NCI-H1417 treated with DMSO at 0.1 percent for 48 hours (cell line): ENCODE results near the gene MPHOSPH8.
"Not testable (repeated sequence)": the region's sequence is repeated elsewhere in the genome, so short reads cannot be mapped to it uniquely, and the experiment has no call there.

Experiments used
- DNase-seq: peaks from one replicate; lab custom pipeline; 2025; lab: John Stamatoyannopoulos, UW

MPHOSPH8 gene

DNA sequence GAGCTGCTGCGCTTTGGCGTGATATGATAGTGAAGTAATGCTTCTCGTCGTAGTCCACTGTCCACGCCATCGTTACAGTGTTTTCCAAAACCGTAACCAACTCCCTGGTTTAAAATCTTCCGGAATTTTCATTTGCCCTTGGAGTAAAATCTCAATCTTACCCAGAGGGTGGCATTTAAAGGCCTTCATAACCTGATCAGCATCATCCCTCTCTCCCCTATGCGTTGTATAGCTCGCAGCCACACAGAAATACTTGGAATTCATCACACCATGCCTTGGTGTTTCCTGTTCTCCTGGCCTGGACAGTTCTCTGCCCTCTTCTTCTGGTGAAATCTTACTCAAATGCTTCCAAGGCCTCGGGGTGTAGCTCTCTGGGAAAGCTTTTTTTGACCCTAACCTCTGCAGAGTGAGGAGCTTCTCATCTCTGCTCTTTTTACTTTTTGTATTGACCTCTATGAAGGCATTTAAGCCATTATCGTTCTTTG is 839 bp downstream of the MPHOSPH8 start:
- no peak for DNase-seq

DNA sequence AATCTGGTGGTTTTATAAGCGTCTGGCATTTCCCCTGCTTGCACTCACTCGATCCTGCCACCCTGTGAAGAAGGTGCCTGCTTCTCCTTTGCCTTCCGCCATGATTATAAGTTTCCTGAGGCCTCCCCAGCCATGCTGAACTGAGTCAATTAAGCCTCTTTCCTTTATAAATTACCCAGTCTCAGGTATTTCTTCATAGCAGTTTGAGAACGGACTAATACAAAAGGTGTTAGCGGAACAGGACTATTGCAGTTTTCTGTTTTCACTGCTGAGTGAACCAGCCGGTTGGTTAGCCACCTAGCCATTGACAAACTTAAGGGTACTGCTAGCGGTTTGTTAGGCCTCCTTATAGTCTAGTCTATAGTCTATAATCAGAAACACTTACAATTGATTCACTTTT is 2.5 kb downstream of the MPHOSPH8 start:
- DNase-seq, result not testable (repeated sequence)

- DNase-seq, result no peak
These were observed 10.2 kb downstream of the MPHOSPH8 start for GRCh38 chr13:19643652-19644051.

DNA sequence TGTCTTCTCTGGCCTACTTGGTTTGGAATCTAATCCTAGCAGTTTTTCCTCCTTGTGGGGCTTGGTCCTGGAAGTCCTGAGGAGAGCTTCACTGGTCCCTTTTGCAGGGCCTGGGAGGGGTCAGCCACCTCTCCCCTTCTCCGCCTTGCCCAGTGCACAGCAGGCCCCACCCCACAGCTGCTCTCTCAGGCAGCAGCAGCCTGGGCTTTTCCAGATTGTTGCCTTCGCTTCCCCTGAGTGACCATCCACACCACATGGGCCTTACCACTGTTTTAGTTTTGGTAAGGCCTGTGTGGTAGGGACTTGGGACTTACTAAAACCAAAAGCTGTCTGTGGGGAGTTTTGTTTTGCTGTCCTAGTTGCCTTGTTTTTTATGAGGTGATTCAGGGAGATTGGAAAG is 11.5 kb downstream of the MPHOSPH8 start:
- DNase-seq, result no peak

DNA sequence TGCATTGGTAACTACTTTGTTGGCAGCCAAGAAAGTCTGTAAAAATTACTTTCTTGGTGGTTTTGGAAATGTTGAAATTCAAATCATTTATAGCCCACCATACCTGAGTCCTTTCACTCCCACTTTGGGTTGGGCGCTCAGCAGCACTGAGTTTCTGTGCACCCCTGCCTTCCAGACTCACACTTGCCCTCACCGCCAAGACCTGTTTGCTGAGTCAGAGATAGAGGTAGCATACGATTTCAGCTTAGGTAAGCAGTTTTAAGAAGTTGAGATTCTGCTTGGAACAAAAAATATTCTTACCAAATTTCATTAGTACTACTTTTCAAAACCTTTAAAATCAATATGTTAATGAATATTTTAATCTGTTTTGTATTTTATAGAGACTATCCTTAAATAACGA is 12.6 kb downstream of the MPHOSPH8 start:
- DNase-seq, result no peak

GRCh38 chr13:19650742-19651141 is 17.3 kb downstream of the MPHOSPH8 start:
- DNase-seq, result no peak

DNA sequence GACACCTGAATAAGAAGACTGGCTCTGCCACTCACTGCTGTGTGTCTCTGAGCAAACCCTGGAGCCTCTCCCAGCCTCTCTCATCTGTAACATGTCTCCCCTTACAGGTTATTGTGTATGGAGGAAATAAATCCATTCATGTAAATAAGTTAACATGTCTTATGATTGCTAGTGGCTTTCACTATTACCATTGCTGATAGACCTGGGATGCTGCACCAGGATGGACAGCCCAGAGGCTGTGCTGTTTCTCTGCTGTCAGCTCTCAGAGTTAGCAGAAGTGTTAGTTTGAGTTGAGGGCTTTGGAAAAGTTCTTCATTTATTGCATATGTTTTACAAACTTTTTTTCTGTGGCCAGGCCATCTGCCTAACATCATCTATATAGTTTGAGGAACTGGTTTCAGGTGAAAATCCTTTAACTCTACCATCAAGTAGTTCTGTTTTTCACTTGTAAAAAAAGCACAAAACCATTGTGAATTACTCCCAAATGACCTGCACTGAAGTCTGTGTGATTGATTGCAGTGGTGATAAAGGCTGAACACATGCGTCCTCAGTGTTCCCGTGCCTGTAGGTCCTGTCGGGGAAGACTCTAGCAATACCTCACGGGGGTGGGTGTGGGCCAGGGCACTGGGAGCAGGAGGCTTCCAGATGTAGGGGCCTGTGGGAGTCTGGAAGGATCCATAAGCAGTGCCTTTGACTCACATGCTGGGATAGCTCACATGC is 24.6 kb downstream of the MPHOSPH8 start:
- no peak for DNase-seq

DNA sequence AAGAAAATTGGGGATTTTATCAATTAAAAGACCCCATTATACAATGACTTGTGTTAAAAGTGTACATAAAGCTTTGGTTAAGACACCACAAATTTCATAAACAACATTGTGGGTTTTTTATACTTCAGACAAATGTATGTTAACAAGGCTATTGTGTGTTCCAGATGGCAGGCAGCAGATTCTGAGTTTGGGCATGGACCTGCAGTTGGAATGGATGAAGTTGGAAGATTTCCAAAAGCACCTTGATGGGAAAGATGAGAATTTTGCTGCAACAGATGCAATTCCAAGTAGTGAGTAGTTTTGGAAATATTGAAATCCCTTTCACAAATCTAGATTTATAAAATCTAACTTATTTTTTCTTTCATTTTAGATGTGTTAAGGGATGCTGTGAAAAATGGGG is 25.4 kb downstream of the MPHOSPH8 start:
- no peak for DNase-seq

DNA sequence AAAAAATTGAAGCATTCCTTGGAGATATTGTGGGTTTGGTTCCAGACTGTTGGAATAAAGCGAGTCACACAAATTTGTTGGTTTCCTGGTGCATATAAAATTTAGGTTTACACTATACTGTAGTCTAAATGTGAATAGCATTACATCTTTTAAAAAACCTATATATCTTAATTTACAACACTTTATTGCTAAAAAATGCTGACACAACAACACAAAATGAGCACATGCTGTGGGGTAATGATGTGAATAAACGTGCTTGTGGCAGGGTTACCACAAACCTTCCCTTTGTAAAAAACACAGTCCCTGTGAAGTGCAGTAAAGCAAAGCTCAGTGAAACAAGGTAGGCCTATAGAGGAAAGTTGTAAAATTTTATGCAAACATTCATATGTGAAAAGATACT is 27.7 kb downstream of the MPHOSPH8 start:
- DNase-seq, result no peak

DNA sequence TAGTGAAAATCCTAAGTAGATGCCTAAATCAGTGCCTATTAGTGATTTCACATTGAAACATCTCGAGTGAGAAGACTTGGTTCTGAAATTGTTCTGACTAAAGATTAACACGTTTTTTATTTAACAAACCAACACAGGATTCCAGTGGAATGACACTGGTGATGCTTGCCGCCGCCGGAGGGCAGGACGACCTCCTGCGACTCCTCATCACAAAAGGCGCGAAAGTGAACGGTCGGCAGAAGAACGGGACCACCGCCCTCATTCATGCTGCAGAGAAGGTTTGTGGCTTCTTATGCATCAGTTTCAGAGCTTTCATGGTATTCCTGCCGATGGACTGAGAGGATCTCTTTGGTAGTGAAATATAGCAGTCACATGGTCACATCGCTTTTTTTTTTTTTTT is 28.1 kb downstream of the MPHOSPH8 start:
- no peak for DNase-seq

GRCh38 chr13:19663416-19663979 is 30.0 kb downstream of the MPHOSPH8 start:
- DNase-seq, result no peak

DNA sequence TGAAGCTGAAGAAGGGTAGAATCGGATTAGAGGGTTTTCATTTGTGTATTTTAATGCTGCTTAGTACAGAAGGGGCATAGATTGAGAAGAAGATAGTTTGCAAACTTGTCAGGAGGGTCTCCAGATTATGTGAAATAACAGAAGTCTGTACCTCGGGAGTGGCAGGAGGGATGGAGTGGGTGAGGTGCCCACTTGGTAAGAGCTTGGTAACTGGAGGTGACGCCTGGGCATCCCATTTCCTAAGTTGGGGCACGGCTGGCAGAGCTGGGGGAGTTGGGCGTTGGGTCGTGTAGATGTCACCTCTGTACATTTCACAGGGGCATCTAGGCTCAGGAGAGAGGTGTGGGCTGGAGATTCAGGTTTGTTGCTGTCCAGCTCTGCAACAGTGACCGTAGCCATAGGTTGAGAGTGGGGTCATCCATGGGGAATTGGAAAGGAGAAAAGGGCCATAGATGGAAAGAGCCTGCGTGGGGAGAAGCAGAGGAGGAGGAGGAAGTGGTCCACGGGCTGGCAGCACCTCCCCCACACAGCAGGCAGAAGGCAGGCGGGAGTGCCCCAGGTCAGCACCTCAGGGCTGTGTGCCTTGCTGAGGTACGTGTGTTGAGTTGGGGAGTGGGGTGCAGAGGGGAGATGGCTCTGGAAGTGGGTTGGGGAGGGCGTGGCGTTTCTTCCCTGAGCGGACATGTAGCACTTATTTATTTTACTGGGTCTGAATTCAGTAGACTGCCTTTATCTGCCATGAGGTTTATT is 31.2 kb downstream of the MPHOSPH8 start:
- DNase-seq, result no peak

- no peak for DNase-seq
These were observed 32.0 kb downstream of the MPHOSPH8 start for GRCh38 chr13:19665427-19665859.

DNA sequence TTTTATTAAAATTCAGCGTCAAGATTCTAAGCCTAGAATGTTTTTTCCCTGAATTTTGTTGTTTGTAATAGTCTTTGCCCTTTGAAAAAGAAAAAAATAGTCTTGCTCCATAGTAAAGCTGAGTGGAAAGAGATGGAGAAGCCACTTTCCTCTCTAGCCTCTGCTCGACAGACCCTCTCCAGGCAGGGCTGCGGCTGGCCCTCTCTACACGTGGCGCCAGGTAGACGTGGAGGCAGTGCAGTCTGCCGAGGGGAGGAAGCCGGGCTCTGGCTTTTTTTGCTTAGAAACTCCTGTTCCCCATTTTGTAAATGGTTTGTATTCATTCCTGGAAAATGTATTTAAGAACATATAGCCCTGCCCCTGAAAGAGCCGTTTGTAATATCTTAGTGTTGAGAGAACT is 35.3 kb downstream of the MPHOSPH8 start:
- no peak for DNase-seq

DNA sequence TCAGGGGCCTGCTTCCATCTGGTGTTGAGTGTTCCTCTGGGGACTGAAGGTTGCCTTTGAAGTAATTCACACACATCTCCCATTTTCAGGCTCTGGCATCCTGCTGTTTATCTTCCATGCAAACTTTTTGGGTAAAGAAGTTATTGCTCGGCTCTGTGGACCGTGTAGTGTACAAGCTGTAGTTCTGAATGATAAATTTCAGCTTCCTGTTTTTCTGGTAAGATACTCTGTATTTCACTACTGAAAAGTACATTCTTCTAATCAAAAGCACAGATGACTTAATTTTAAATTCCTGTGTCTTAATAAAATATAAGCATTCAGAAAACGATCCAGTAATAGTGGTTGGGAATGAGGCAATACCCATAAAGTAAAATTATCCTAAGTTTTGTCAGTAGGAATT is 36.7 kb downstream of the MPHOSPH8 start:
- no peak for DNase-seq

- no peak for DNase-seq
These were observed 39.5 kb downstream of the MPHOSPH8 start for GRCh38 chr13:19672990-19673389.

DNA sequence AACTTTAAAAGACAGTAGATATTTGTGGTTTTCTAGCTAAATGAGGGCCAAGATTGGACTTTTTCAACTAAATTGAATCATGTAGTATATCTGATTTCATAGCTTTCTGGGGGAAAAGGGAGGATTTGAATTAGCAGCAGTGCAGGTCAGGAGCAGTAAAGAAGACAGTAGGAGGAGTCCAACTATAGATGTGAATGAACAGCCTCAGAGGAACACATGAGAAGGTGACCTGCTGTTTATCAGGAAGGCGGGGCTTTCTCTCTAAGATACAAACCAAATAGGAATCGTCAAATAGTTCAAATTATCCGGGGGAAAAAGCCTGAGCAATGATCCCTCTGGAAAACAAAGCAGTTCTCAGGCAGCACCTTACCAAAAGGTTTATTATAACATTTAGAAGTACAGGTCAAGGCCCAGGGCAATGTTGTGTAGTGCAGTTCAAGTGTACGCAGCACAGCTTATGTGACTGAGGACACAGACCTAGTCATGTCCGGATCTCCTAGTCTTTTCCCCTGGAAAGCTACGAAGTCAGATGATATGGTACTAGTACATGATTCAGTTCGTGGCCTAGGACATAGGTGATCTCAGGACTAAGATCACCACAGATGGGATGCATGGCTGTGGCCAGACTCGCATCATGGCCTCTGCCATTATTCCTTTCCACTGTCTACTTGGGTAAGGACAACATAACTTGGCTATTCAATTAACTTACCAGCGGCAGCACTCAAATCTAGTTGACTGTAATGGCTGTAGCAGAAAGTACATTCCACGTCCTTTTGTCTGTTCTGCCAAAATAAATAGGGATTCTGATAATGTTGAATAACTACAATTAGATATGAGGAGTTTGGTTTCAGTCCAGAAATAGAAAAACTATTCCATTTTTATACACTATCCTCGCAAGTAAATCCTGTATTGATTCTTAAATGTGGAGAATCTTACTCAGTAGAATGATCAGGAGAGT is 40.3 kb downstream of the MPHOSPH8 start:
- DNase-seq, result no peak

DNA sequence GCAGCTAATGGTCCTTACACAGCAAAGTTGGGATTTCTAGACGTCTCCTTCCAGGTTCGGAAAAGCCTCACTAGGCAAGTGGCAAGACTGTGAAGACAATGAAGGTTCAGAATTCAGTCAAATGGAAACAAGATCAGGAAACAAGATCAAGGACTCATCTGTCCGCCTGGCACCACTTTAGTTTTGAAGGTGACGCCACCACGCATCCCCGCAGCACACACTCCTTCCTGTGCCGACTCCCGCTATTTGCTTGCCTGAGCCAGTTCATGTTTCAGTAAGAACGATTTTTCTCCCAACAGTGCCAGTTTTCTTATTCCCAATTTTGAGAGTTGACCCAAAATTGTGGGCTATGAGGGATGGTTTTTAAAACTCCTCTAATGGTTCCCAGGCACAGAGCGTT is 41.4 kb downstream of the MPHOSPH8 start:
- DNase-seq, result no peak

DNA sequence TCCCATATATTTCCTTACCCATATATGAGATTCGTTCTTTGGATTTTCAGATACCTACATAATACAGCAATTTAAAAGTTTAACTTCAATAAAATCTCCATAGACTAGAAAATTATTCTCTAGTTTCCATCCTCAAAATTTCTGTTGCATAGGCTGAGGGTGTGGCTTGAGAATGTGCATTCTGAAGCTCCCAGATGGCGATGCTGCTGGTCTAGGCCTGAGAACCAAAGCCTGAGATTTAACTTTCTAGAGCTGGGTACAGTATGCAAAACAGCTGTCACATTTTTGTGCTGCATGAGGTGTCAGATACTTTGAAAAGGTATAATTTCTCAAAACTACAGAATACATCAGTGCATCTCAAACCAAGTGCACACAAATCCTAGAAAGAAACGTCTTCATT is 42.7 kb downstream of the MPHOSPH8 start:
- no peak for DNase-seq

DNA sequence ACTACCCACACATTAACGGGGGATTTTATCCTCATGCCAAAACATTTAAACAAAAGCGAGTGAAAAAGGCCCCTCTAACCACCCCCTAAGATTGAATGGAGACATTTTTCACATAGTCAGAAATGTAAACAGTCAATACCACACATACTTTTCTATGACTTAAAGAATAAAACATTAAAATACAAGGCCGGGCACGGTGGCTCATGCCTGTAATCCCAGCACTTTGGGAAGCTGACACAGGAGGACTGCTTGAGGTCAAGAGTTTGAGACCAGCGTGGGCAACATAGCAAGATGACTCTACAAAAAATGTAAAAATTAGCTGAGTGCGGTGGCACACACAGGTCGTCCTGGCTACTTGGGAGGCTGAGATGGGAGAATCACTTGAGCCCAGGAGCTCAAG is 47.3 kb downstream of the MPHOSPH8 start:
- DNase-seq, result no peak

GRCh38 chr13:19681517-19681916 is 48.1 kb downstream of the MPHOSPH8 start:
- DNase-seq, result no peak

DNA sequence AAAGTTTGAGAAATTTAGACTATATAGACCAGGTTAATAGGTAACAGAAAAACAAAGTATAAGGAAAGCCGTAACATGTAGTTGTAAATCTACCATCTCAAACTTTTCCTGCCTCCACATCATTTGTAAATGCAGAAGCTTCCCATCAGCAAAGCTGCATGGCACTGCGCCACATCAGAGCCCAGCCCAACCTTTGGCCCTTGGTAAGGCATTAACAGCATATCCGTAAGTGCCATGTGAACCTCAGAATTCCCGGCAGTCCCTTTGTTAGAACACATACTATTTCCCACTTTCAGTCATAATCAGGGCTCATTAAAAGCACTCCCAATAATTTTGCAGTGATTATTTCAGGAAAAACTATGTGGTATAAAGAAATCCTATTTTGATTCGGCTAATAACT is 51.6 kb downstream of the MPHOSPH8 start:
- no peak for DNase-seq
